NCI-H82 (cell line): Measurements from ENCODE around the gene MTARC2.
"Not testable (repeated sequence)": the region's sequence is repeated elsewhere in the genome, so short reads cannot be mapped to it uniquely, and the experiment has no call there.

Experiments
- DNase-seq: peaks from one replicate; lab custom pipeline; 2025; lab: John Stamatoyannopoulos, UW

Gene MTARC2

DNA sequence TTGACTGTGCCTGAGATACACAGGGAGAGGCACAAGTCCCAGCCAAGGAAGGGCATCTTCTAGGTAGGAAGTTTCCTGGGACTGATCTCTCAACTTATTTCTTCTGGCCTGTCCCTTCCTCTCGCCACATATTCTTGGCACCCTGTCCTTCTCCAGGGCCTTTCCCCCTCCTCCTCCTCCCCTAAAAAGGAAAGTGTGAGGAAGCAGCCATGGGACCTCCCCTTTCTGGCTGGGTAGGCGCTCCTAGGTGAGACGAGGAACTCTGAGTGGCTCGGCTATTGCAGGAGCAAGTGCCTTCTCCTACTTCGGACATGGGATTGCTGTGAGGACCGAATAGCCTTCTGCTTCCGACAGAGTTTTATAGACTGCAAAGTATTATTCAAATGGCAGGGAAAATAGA, 15.5 kb upstream of the MTARC2 start:
- DNase-seq, result no peak

GRCh38 chr1:220733086-220733601, 15.0 kb upstream of the MTARC2 start:
- peak; percentile 89 for DNase-seq

GRCh38 chr1:220734571-220735326, 13.4 kb upstream of the MTARC2 start:
- DNase-seq, result no peak

DNA sequence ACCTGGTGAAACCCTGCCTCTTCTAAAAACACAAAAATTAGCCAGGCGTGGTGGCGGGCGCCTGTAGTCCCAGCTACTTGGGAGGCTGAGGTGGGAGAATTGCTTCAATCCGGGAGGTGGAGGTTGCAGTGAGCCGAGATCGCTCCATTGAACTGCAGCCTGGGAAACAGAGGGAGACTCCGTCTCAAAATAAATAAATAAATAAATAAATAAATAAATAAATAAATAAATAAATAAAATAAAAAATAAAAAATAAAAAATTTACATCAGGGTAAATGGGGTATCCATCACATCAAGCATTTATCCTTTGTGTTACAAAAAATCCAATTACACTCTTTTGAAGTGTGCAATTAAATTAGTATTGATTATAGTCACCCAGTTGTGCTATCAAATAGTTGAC, 11.8 kb upstream of the MTARC2 start:
- DNase-seq, result not testable (repeated sequence)

- DNase-seq, result no peak
These were observed 6.8 kb upstream of the MTARC2 start for GRCh38 chr1:220741349-220741748.

GRCh38 chr1:220741825-220742224, 6.3 kb upstream of the MTARC2 start:
- DNase-seq, result no peak

DNA sequence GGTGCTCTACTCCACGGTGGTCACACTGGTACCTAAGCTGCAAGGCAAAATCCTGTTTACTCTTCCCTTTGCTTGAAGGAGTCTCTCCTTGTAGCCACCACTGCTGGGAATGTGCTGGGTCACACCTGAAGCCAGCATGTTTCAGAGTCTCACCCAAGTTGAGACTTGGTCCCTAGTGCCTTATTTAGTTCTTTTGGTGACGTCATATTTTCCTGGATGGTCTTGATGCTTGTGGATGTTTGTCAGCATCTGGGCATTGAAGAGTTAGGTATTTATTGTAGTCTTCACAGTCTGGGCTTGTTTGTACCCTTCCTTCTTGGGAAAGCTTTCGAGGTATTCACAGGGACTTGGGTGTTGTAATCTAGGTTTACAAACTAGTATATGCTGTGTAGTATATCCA, 5.6 kb upstream of the MTARC2 start:
- no peak for DNase-seq

DNA sequence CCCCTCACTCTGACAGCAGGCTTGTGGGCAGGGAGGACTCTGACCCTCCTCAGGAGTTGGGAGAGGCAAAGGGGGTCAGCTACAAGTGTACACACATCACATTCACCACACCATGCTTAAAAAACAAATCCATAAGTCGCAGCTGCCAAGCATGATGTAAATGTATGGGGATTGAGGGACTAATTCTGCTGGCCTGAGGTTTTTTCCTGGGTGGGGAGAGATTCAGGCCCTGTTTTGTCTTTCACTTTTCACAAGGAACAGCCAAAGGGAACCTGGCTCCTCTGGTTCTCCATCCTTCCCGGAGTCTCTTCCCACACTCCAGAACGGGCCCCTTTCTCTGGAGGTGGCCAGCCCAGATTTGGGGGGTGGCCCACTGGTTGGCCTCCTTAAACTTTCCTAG, 1.3 kb upstream of the MTARC2 start:
- no peak for DNase-seq

DNA sequence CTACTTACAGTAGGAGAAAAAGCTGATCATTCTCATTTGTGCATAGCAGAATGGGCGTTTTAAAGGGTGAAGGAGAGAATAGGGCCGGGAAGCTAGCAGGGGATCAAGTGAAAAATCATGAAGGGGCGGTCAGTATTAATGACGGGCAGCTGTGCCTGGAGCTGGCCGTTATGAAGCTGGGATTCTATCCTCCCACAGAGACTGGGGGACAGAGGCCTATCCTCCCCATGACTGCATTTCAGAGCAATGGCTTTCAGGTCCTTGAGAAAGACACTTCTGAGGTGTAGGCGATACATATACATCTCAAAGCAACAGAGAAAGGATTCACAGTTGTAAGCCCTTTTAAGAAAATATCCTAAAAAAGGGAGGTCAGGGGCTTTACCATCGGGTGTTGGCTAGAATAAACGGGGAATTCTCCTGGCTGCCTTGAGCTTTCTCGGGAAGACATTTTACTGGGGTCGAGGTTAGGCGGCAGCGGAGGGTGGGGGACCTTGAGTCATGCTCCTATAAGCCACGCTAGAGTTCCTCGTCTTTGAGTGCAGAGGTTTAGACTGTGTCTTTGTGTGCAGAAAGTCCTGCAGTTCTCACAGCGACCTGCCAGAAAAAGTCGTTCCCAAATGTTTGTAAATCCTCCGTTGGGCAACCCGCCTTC, 559 bp upstream of the MTARC2 start:
- no peak for DNase-seq

DNA sequence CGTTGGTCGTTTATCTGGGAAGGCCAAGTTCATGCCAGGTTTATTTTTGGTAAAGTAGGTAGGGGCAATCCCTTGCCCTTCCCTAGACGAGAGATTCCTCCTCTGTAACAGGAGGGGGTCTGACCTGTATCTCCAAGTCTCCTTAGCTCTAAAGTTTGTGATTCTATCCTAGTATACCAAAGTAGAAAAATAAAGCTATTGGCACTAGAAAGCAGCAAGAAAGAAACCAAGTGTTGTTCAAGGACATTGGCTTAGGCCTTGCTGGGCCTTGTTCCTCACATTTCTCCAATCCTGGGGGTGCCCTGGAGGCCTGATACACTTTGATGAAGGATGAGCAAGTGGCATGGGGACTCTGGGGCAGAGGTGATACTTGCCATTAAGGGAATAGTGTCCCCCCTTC, 814 bp downstream of the MTARC2 start:
- DNase-seq, result no peak

DNA sequence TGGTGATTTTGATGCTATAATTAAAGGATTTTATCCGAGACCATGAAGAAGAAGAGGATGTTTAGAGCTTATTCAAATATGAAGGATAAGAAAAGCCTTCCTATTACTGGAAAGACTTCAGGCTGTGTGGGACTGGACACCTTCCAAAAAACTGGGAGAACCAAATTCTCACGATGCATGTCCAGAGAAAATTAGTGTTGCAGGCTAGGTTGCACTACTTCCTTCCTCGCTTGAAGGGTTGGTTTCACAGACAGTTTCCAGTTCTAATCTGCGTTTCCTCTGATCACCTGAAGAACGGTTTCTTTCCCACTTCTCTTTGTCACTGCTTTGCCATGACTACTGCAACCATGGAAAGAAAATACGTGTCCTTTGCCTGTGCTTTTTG, 2.0 kb downstream of the MTARC2 start:
- no peak for DNase-seq

- DNase-seq, result no peak
These were observed 3.0 kb downstream of the MTARC2 start for GRCh38 chr1:220751111-220751510.

- no peak for DNase-seq
These were observed 6.2 kb downstream of the MTARC2 start for GRCh38 chr1:220754212-220754917.

- no peak for DNase-seq
These were observed 6.8 kb downstream of the MTARC2 start for GRCh38 chr1:220754918-220755295.

- DNase-seq, result no peak
These were observed 7.2 kb downstream of the MTARC2 start for GRCh38 chr1:220755309-220755708.

DNA sequence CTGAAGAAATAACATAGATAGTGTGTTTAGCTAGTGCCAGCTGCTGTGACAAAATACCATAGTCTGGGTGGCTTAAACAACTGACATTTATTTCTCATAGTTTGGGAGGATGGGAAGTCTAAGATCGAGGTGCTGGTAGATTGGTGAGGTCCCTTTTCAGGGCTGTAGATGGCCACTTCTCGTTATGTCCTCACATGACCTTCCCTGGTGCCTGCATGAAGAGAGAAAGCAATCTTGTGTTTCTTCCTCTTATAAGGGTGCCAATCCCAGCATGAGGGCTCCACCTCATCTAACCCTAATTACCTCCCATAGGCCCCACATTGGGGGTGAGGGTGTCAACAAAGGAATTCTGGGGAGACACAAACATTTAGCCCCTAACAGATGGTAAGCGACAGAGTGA, 9.3 kb downstream of the MTARC2 start:
- no peak for DNase-seq

GRCh38 chr1:220759147-220759546, 11.0 kb downstream of the MTARC2 start:
- no peak for DNase-seq

- no peak for DNase-seq
These were observed 13.7 kb downstream of the MTARC2 start for GRCh38 chr1:220761688-220762427.

- no peak for DNase-seq
These were observed 16.6 kb downstream of the MTARC2 start for GRCh38 chr1:220764757-220765156.

GRCh38 chr1:220767312-220768125, 19.4 kb downstream of the MTARC2 start:
- DNase-seq, result no peak

DNA sequence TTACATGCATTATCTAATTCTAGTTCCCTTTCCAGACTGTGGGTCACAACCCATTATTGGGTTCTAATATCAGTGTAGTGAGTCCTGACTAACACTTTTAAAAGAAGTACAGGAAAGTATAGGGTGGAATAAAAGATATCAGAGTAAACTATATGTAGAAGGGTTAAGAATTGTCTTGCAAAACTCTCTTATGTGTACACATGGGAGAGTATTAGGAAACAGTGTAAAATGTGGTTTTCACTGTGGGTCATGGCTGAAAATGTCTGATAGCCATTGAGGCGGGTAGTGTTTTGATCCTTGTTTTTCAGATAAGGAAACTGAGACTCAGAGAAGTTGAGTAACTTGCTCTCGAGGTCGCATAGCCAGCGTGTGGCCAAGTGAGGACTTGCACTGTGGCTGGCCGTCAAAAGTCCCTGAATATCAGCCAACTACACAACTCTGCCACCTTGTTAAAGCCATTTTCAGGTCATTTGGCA, 20.0 kb downstream of the MTARC2 start:
- DNase-seq, result no peak
